KBM-7 (cell line): ENCODE measurements around the gene FBN3.
"Not testable (repeated sequence)": the region's sequence is repeated elsewhere in the genome, so short reads cannot be mapped to it uniquely, and the experiment has no call there.

Experiments used
- DNase-seq: peaks from one replicate; pipeline ENCODE4 v3.0.0-alpha.2; 2015
- in situ Hi-C: fragments of 300-500 bp; cut with MboI; formaldehyde crosslinking; loops from 2 replicates; pipeline ENCODE4 v1.14.3; 2020; ENCODE audit warnings: low sequenced_read_pairs, low pct_unique_long_range_greater_than_20kb, mixed read lengths

The FBN3 gene

GRCh38 chr19:8038815-8039214, 110.6 kb downstream of the FBN3 start:
- in situ Hi-C loops, result no loop called here
- no peak for DNase-seq

GRCh38 chr19:8036434-8037099, 112.8 kb downstream of the FBN3 start:
- no peak for DNase-seq
- in situ Hi-C loops, result no loop called here

- no peak for DNase-seq
- in situ Hi-C loops, result no loop called here
Measured at GRCh38 chr19:8034178-8034525, 115.2 kb downstream of the FBN3 start.

- in situ Hi-C loops, result not testable (repeated sequence)
- peak; percentile 48 for DNase-seq
Measured at GRCh38 chr19:8033287-8034177, 115.9 kb downstream of the FBN3 start.

- no peak for DNase-seq
- in situ Hi-C loops, result no loop called here
Measured at GRCh38 chr19:8030960-8031359, 118.4 kb downstream of the FBN3 start.

- in situ Hi-C loops, result no loop called here
- no peak for DNase-seq
Measured at GRCh38 chr19:8028951-8029491, 120.4 kb downstream of the FBN3 start.

GRCh38 chr19:8025316-8025715, 124.1 kb downstream of the FBN3 start:
- no peak for DNase-seq
- in situ Hi-C loops, result no loop called here

- in situ Hi-C loops, DNase-seq: not testable (repeated sequence)
Measured at GRCh38 chr19:8024256-8024655, 125.1 kb downstream of the FBN3 start.

GRCh38 chr19:8023371-8023770, 126.0 kb downstream of the FBN3 start:
- in situ Hi-C loops, result no loop called here
- no peak for DNase-seq

- in situ Hi-C loops, result no loop called here
- DNase-seq, result no peak
Measured at GRCh38 chr19:8022275-8022674, 127.1 kb downstream of the FBN3 start.

GRCh38 chr19:8021374-8021773, 128.0 kb downstream of the FBN3 start:
- DNase-seq, result no peak
- in situ Hi-C loops, result no loop called here

- in situ Hi-C loops, result no loop called here
- DNase-seq, result no peak
Measured at GRCh38 chr19:8020681-8021080, 128.7 kb downstream of the FBN3 start.

- DNase-seq, result peak; percentile 64
- in situ Hi-C loops, result no loop called here
Measured at GRCh38 chr19:8017808-8018207, 131.6 kb downstream of the FBN3 start.
